ENCODE data around the gene TBC1D10A. TPM values are rescaled to one million over a fixed set of nuclear protein-coding genes. Genes with fewer than 3 reads are reported as not detected.
A peak's percentile ranks its signal among the peaks of the same experiment; 100 is the strongest.

The TBC1D10A gene
- total RNA-seq, 4 donors from 2014 or later, result 28.4 to 44.7 (median 35.9) TPM

DNA sequence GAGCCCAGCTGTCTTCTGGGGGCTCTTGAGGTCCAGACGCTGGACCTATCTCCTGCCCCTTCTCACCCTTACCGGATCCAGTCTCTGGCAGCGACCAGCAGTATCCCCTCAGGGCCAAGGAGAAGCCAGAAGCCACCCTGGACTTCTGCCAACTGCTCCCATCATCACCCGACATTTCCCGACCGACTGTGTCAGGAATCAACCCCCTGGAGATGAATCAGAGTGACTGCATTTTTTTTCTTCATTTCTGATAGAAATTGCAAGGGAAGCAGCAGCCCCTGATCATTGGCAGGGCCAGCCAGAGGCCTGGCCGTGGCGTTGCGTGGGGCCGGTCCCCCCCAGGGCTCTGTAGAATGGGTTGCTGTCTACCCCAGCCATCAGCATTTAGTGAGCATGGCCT is 75.0 kb downstream of the TBC1D10A start:
- Histone ChIP-seq H3K4me3 (replicated peaks in 1 of 3) (no peak overlapping the region), H3K27ac (no peak overlapping the region), H3K36me3 (no peaks in the 10 kb centered on the region), H3K4me1 (peaks cover 8 to 36% of the 10 kb centered on the region in 2 donors), H3K9me3 (no peaks in the 10 kb centered on the region), H3K27me3 (no peaks in the 10 kb centered on the region)
- DNase-seq, result no peak
- intact Hi-C loops (cut with DNase I), result no loop called here
- TF ChIP-seq, protein P1, sequence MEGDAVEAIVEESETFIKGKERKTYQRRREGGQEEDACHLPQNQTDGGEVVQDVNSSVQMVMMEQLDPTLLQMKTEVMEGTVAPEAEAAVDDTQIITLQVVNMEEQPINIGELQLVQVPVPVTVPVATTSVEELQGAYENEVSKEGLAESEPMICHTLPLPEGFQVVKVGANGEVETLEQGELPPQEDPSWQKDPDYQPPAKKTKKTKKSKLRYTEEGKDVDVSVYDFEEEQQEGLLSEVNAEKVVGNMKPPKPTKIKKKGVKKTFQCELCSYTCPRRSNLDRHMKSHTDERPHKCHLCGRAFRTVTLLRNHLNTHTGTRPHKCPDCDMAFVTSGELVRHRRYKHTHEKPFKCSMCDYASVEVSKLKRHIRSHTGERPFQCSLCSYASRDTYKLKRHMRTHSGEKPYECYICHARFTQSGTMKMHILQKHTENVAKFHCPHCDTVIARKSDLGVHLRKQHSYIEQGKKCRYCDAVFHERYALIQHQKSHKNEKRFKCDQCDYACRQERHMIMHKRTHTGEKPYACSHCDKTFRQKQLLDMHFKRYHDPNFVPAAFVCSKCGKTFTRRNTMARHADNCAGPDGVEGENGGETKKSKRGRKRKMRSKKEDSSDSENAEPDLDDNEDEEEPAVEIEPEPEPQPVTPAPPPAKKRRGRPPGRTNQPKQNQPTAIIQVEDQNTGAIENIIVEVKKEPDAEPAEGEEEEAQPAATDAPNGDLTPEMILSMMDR (IDR thresholded peaks at IDR 0.05), result no peak
- no peak for TF ChIP-seq POLR2A (IDR thresholded peaks at IDR 0.05)
- WGBS, 2 donors, result 78 to 88% methylated on average over 6 to 9 of the region's 10 CpGs

DNA sequence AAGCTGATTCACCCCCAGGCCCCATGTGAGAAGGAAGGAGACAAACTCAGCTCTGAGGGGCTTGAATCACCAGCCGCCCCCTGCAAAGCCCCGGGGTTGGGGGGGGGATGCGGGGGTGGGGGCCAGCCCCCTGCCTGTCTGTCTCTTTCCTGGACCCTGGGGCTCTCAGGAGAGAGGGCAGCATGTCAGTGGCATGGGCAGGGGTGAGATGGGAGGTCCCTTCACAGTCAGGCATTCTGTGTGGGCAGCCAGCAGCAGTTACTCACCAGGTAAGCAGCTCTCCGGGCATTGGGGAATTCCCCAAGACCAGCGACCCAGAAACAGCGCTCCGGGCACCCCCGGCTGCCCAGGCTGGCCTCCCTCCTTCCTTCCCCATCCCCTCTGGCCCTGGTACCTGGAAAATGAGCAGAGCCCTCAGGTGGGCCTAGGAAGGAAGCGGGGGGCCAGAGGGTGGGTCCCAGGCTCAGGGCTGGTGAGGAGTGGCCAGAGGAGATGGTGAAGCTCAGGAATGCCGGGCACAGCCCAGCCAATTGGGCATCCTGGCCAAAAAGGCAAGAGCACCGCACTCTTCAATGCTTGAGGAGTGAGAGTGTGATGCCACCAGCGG is 76.0 kb downstream of the TBC1D10A start:
- peak; percentile 87 to 89 for DNase-seq
- TF ChIP-seq, protein P1 (IDR thresholded peaks at IDR 0.05), result no peak
- no peak for TF ChIP-seq POLR2A (IDR thresholded peaks at IDR 0.05)
- WGBS, 2 donors, result 47 to 54% methylated on average over 6 to 9 of the region's 12 CpGs
- intact Hi-C loops (cut with DNase I), result no loop called here
- Histone ChIP-seq H3K9me3 (no peaks in the 10 kb centered on the region), H3K4me3 (replicated peaks in 1 of 3) (no peak overlapping the region), H3K36me3 (no peaks in the 10 kb centered on the region), H3K27me3 (no peaks in the 10 kb centered on the region), H3K4me1 (peaks cover 12 to 37% of the 10 kb centered on the region in 2 donors), H3K27ac (peak overlapping the region in 1 of 3 donors; percentile 49)

DNA sequence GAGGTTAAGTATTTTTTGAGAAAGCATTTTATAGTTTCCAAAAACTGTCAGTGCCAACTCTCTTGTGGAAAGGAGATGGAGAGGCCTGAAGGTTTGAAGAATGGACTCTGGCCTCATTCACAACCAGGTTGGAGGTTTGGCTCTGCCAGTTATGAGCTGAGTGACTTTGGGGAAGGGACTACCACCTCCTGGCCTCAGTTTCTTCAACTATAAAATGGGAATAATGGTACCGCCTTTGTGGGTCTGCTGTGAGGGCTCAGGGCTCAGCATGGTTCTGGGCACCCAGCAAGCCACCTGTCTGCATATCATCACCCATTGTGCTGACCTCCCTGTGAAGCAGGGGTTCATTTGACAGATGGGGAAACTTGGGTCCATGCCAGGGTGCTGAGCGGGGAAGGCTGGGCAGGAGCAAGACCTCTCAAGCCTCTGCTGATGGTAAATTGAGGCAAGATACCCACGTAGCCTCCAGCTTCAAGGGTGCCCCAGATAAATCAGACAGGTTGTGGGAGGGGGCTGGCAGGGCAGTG is 76.6 kb downstream of the TBC1D10A start:
- Histone ChIP-seq H3K4me3 (replicated peaks in 1 of 3) (no peak overlapping the region), H3K27me3 (no peaks in the 10 kb centered on the region), H3K4me1 (peaks cover 15 to 41% of the 10 kb centered on the region in 2 donors), H3K36me3 (no peaks in the 10 kb centered on the region), H3K9me3 (no peaks in the 10 kb centered on the region), H3K27ac (peak overlapping the region in 1 of 3 donors; percentile 49)
- WGBS, 2 donors, result 84 to 100% methylated on average over 1 to 3 of the region's 3 CpGs
- no peak for DNase-seq
- no peak for TF ChIP-seq POLR2A (IDR thresholded peaks at IDR 0.05)
- TF ChIP-seq, protein P1 (IDR thresholded peaks at IDR 0.05), result no peak
- intact Hi-C loops (cut with DNase I), result no loop called here

DNA sequence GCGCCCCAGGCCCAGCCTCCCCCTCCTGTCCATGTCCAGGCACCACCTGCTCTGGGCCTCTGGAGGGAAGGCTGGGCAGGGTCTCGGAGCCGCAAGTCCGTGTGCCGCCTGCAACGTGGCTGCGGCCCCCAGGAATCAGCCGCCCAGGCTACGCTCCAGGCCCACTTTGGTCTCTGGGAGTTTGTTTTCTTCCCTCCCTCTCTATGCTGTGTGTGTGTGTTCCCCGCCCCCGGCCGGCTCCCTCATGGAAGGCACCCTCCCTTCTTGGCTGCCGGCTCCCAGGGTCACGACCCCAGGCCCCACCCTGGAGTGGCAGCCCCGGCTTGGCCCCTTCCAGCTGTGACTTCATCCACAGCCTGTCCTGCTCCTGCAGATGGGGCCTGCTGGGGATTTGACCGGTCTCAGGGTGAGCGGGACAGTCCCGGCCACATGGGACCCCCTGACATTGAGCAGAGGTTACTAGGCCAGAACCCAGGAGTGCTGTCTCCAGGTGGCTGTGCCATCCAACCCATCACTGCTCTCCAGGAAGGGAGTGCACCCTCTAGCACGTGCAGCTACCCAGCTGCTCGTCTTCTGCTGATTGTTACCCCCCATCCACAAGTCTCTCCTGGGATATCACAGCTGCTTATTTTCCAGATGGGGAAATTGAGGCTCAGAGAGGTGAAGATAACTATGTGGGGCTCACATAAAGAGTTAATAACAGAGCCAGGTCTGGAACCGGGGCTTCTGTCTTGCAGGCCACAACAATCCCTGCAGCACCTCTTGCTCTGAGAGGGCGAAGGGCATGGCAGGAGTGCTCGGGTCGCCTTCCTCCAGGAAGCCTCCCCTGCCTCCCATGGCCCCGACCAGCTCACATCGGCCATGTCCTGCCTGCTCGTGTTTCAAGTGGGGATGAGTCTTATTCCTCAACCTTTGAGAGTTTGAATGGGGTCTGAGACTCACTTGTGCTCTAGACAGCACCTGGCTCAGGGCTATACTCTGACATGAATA is 77.4 kb downstream of the TBC1D10A start:
- Histone ChIP-seq H3K4me1 (peaks cover 15 to 41% of the 10 kb centered on the region in 2 donors), H3K9me3 (no peaks in the 10 kb centered on the region), H3K36me3 (no peaks in the 10 kb centered on the region), H3K27me3 (no peaks in the 10 kb centered on the region), H3K27ac (no peak overlapping the region), H3K4me3 (replicated peaks in 1 of 3) (no peak overlapping the region)
- DNase-seq, result peak in 1 of 2 donors; percentile 23
- intact Hi-C loops (cut with DNase I), result no loop called here
- 69 to 82% methylated on average over 24 to 26 of the region's 27 CpGs for WGBS, 2 donors
- TF ChIP-seq, protein P1 (IDR thresholded peaks at IDR 0.05), result no peak
- TF ChIP-seq POLR2A (IDR thresholded peaks at IDR 0.05), result no peak
